ENCODE results near the gene ELP4.

DNA sequence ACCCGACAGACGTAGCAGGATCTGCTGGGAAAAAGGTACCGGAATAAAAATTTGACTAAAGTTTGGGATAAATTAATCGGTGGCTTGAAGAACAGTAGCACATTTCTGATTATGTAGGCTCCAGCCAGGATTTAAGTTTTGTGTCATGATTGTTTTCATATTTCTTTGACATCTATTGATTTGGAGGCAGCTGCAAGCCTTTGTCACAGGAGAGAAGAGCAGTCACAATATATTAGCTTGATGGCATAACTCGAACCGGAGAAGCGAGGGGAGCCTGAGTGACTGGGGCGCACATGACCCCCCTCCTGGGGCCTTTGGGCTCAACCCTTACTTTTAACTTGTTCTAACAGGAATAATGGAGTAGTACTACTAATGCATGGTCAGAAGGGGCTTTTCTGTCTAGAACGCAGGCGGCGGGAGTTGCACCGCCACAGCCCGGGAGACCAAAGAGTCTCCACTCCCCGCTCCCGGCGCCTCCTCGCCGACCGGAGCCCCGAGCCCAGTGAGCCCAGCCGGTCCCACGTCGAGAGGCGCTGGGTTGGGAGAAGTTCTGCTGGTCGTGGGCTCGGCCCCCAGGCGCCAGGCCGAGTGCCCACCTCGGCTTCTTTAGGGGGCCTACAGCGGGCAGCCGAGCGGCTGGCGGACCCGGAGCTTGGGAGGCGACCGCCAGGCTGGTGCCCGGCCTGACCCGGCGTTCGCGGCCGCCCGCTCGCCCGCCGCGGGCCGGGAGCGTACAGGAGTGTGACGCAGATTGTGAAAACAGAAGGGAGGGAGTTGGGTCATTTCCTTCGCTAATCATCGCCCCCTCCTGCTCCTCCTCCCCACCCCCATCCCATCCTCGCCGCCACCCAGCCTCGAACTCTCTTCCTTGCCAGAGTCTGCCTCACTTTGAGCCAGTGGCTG is 317.2 kb downstream of the ELP4 start:
- TF ChIP-seq CTCF (IDR thresholded peaks at IDR 0.05) (no peak), POLR2A (IDR thresholded peaks at IDR 0.05) (no peak)
